HepG2 (cell line): ENCODE measurements around the gene CYSRT1. TPM values are rescaled to one million over a fixed set of nuclear protein-coding genes. Genes with fewer than 3 reads are reported as not detected.

Experiments used
- ARNT2 ChIP-seq: sonication (generic); formaldehyde crosslinking; IDR thresholded peaks from 2 replicates; pipeline ENCODE4 v1.8.0; 2022; ENCODE audit warnings: mild to moderate bottlenecking, low read depth, missing genetic modification reagents, moderate library complexity
- CBX1 ChIP-seq: IDR thresholded peaks from one replicate; pipeline ENCODE4 v1.6.1; 2016; ENCODE audit warnings: antibody characterized with exemption, low read depth
- CCDC6 ChIP-seq: sonication (generic); formaldehyde crosslinking; IDR thresholded peaks from 2 replicates; pipeline ENCODE4 v1.8.1; 2022; ENCODE audit warnings: mild to moderate bottlenecking, missing genetic modification reagents, moderate library complexity
- IRX3 ChIP-seq: sonication (generic); formaldehyde crosslinking; IDR thresholded peaks from 2 replicates; pipeline ENCODE4 v1.8.1; 2023; ENCODE audit warnings: mild to moderate bottlenecking, low read depth, missing genetic modification reagents, borderline replicate concordance
- KDM2A ChIP-seq: sonication (generic); formaldehyde crosslinking; IDR thresholded peaks from 2 replicates; pipeline ENCODE4 v1.4.0; 2020; ENCODE audit warnings: low read depth, missing genetic modification reagents, borderline replicate concordance
- KMT2A ChIP-seq: sonication (generic); formaldehyde crosslinking; IDR thresholded peaks from 2 replicates; pipeline ENCODE4 v1.4.0; 2020; ENCODE audit warnings: missing genetic modification reagents
- MTA1 ChIP-seq: sonication (generic); formaldehyde crosslinking; IDR thresholded peaks from 2 replicates; pipeline ENCODE4 v1.4.0; 2020; ENCODE audit warnings: missing genetic modification reagents, mild to moderate bottlenecking, borderline replicate concordance
- NCOA2 ChIP-seq: sonication (generic); formaldehyde crosslinking; IDR thresholded peaks from 2 replicates; pipeline ENCODE4 v1.8.0; 2022; ENCODE audit warnings: inconsistent platforms
- NFKBIZ ChIP-seq: IDR thresholded peaks from 2 replicates; pipeline ENCODE4 v1.6.1; 2018; ENCODE audit warnings: missing genetic modification reagents, missing compliant biosample characterization
- NR2F6 ChIP-seq, 2 experiments: IDR thresholded peaks; 2 replicates each; pipeline ENCODE4 v1.6.1; 2016; ENCODE audit warnings: antibody characterized with exemption in 1 of 2, mild to moderate bottlenecking in 1 of 2
- RARA ChIP-seq: IDR thresholded peaks from 2 replicates; pipeline ENCODE4 v1.6.1; 2016; ENCODE audit warnings: missing genetic modification reagents, missing compliant biosample characterization
- REPIN1 ChIP-seq: sonication (generic); formaldehyde crosslinking; IDR thresholded peaks from 2 replicates; pipeline ENCODE4 v1.8.0; 2022; ENCODE audit warnings: missing genetic modification reagents, low read depth, mild to moderate bottlenecking, borderline replicate concordance
- SATB2 ChIP-seq: sonication (generic); formaldehyde crosslinking; IDR thresholded peaks from 2 replicates; pipeline ENCODE4 v1.5.0; 2020; ENCODE audit warnings: missing genetic modification reagents
- STAG1 ChIP-seq: sonication (generic); formaldehyde crosslinking; IDR thresholded peaks from 2 replicates; pipeline ENCODE4 v1.4.0; 2020; ENCODE audit warnings: missing genetic modification reagents
- TBP ChIP-seq: sonication (generic); formaldehyde crosslinking; IDR thresholded peaks from 2 replicates; pipeline ENCODE4 v1.5.0; 2020; ENCODE audit warnings: missing genetic modification reagents
- THAP11 ChIP-seq: IDR thresholded peaks from 2 replicates; pipeline ENCODE4 v1.6.1; 2016; ENCODE audit warnings: missing biosample characterization, missing genetic modification reagents
- ZNF12 ChIP-seq: sonication (generic); formaldehyde crosslinking; IDR thresholded peaks from 2 replicates; pipeline ENCODE4 v1.5.0; 2020; ENCODE audit warnings: missing genetic modification reagents
- ZNF205 ChIP-seq: IDR thresholded peaks from 2 replicates; pipeline ENCODE4 v1.6.1; 2018; ENCODE audit warnings: missing biosample characterization, missing genetic modification reagents
- ZNF235 ChIP-seq: sonication (generic); formaldehyde crosslinking; IDR thresholded peaks from 2 replicates; pipeline ENCODE4 v1.8.1; 2023; ENCODE audit warnings: mild to moderate bottlenecking, missing genetic modification reagents, borderline replicate concordance
- ZNF567 ChIP-seq: sonication (generic); formaldehyde crosslinking; IDR thresholded peaks from 2 replicates; pipeline ENCODE4 v1.8.1; 2023; ENCODE audit warnings: mild to moderate bottlenecking, missing genetic modification reagents, borderline replicate concordance
- ZNF589 ChIP-seq: sonication (generic); formaldehyde crosslinking; conservative IDR thresholded peaks from 2 replicates; pipeline ENCODE4 v1.8.0; 2022; ENCODE audit warnings: mild to moderate bottlenecking, moderate library complexity, missing genetic modification reagents
- ZNF607 ChIP-seq: sonication (generic); formaldehyde crosslinking; IDR thresholded peaks from 2 replicates; pipeline ENCODE4 v1.5.1; 2020; ENCODE audit warnings: missing genetic modification reagents, mild to moderate bottlenecking, borderline replicate concordance
- ZSCAN12 ChIP-seq: sonication (generic); formaldehyde crosslinking; IDR thresholded peaks from 2 replicates; pipeline ENCODE4 v1.9.0; 2021; ENCODE audit warnings: mild to moderate bottlenecking, missing genetic modification reagents
- polyA plus RNA-seq, 8 experiments: library from polyadenylated mRNA; depleted of rRNA in 3 of 8; stranded (reverse) in 7 of 8; unstranded in 1 of 8; fragments of >200 nt; fragmentation: Illumina TruSeq in 4 of 8; extraction: Trizol in 4 of 8; gene quantifications; 2 replicates each; pipeline versions ENCODE4 v1.2.1 to v1.2.3, GENCODE V29; 2011 to 2016; ENCODE audit warnings: low read depth in 4 of 8, missing spikeins in 1 of 8, mixed read lengths in 1 of 8; ENCODE audit not compliant: insufficient read depth in 1 of 8
- total RNA-seq, 5 experiments: library from RNA; depleted of rRNA; stranded (reverse); fragments of >200 nt; fragmentation: Illumina TruSeq; extraction: Trizol; gene quantifications; 2 replicates each; pipeline ENCODE4 v1.2.3, GENCODE V29; 2016; ENCODE audit warnings: low read depth in 1 of 5
- TF ChIP-seq, protein P1 (sequence below): IDR thresholded peaks from 2 replicates; pipeline ENCODE4 v1.6.1; 2018; ENCODE audit warnings: missing genetic modification reagents, mild to moderate bottlenecking, missing compliant biosample characterization
- TF ChIP-seq, protein P2 (sequence below): IDR thresholded peaks from 2 replicates; pipeline ENCODE4 v1.6.1; 2016; ENCODE audit warnings: missing compliant biosample characterization, missing genetic modification reagents, borderline replicate concordance
- TF ChIP-seq, protein P3 (sequence below): sonication (generic); formaldehyde crosslinking; IDR thresholded peaks from 2 replicates; pipeline ENCODE4 v1.5.0; 2020; ENCODE audit warnings: missing genetic modification reagents

Gene CYSRT1
- total and polyA plus RNA-seq, 2 of the 13 experiments (the other 11 are each of a cell fraction or from before 2014, with no cell fraction given): 1.5 to 2.1 TPM

- TF ChIP-seq, protein P1, sequence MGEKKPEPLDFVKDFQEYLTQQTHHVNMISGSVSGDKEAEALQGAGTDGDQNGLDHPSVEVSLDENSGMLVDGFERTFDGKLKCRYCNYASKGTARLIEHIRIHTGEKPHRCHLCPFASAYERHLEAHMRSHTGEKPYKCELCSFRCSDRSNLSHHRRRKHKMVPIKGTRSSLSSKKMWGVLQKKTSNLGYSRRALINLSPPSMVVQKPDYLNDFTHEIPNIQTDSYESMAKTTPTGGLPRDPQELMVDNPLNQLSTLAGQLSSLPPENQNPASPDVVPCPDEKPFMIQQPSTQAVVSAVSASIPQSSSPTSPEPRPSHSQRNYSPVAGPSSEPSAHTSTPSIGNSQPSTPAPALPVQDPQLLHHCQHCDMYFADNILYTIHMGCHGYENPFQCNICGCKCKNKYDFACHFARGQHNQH: peak; percentile 76; the same call in 1 of the 2 replicates
- TF ChIP-seq RARA (CRISPR knock-in tag) (peak; percentile 35; the same call in 1 of the 2 replicates), ZNF12 (CRISPR knock-in tag) (0 out of 2 replicates have a peak, but pooled peaks have one; percentile 31), KMT2A (CRISPR knock-in tag) (peak; percentile 88), KDM2A (CRISPR knock-in tag) (peak; percentile 94; the same call in 1 of the 2 replicates), STAG1 (CRISPR knock-in tag) (no peak), IRX3 (0 out of 2 replicates have a peak, but pooled peaks have one; percentile 31), NR2F6 (IDR thresholded peaks at IDR 0.05) (no peak), NR2F6 (CRISPR knock-in tag; IDR thresholded peaks at IDR 0.05) (0 out of 2 replicates have a peak, but pooled peaks have one; percentile 38), ZNF205 (peak; percentile 66), NFKBIZ (CRISPR knock-in tag) (peak; percentile 73; the same call in 1 of the 2 replicates), ZNF235 (CRISPR knock-in tag) (peak; percentile 70; the same call in 1 of the 2 replicates), ZNF607 (CRISPR knock-in tag) (peak; percentile 74; the same call in 1 of the 2 replicates), ZSCAN12 (CRISPR knock-in tag) (0 out of 2 replicates have a peak, but pooled peaks have one; percentile 45), REPIN1 (CRISPR knock-in tag) (peak; percentile 79), TBP (0 out of 2 replicates have a peak, but pooled peaks have one; percentile 13), ARNT2 (CRISPR knock-in tag) (peak; percentile 90), NCOA2 (CRISPR knock-in tag) (peak; percentile 42; the same call in 1 of the 2 replicates), CBX1 (no peak), MTA1 (CRISPR knock-in tag) (no peak), CCDC6 (CRISPR knock-in tag) (peak; percentile 47; the same call in 1 of the 2 replicates), ZNF567 (no peak; the same call in 1 of the 2 replicates), SATB2 (CRISPR knock-in tag) (0 out of 2 replicates have a peak, but pooled peaks have one; percentile 29), ZNF589 (CRISPR knock-in tag) (0 out of 2 replicates have a peak, but pooled peaks have one; percentile 68), THAP11 (CRISPR knock-in tag) (peak; percentile 93)
- TF ChIP-seq, protein P2, sequence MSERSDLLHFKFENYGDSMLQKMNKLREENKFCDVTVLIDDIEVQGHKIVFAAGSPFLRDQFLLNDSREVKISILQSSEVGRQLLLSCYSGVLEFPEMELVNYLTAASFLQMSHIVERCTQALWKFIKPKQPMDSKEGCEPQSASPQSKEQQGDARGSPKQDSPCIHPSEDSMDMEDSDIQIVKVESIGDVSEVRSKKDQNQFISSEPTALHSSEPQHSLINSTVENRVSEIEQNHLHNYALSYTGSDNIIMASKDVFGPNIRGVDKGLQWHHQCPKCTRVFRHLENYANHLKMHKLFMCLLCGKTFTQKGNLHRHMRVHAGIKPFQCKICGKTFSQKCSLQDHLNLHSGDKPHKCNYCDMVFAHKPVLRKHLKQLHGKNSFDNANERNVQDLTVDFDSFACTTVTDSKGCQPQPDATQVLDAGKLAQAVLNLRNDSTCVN (CRISPR knock-in tag): 0 out of 2 replicates have a peak, but pooled peaks have one; percentile 33
- TF ChIP-seq, protein P3, sequence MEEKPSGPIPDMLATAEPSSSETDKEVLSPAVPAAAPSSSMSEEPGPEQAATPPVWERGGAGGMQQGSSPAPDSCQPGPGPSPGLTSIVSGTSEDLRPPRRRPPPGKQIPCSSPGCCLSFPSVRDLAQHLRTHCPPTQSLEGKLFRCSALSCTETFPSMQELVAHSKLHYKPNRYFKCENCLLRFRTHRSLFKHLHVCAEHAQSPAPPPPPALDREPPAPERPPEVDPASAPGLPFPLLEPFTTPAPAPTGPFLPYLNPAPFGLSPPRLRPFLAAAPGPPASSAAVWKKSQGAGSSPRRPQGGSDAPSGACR (CRISPR knock-in tag): peak; percentile 16; the same call in 1 of the 2 replicates
Observed at GRCh38 chr9:137205126-137206069, 19.6 kb upstream of the CYSRT1 start, which contains the start of the genes NDOR1 and TMEM203 (continued).
